Measurements from ENCODE around the gene SNX19.

The SNX19 gene

DNA sequence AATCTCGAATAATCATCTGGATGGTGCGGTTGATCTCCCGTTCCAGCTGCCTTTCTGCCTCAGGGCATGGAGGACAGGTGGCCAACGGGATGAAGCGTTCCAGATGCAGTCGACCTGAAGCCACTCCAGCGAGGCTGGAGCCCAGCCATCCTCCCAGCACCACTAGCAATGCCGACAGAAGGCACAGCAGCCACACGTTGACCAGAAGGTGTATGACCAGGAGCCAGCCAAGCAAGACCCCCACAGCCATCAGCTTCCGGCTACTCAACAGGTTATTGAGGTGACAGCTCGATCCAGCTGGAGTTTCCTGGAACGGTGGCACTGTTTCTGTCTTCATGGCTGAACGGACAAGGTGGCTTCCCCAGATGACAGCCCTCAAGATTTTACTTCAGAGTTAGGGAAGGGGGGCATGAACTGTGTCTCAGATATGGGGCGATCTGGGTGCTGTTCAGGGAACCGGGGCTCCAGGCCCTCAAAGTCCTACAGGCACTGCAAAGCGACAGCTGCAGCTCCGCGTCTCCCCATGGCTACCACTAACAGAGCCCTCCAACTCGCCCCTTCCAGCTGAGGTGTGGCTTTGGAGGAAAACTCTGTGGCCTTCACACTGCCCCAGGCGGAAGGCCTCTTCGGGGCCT, 559 bp downstream of the SNX19 start:
- peak overlapping the region; percentile 88 for H3K4me3 ChIP-seq (ENCODE audit: low read length)
- no peak for DNase-seq (ENCODE audit: low read depth)
- no peak for TF ChIP-seq CTCF (IDR thresholded peaks at IDR 0.05; ENCODE audit: insufficient read depth, low read depth, low read length, missing control alignments)

DNA sequence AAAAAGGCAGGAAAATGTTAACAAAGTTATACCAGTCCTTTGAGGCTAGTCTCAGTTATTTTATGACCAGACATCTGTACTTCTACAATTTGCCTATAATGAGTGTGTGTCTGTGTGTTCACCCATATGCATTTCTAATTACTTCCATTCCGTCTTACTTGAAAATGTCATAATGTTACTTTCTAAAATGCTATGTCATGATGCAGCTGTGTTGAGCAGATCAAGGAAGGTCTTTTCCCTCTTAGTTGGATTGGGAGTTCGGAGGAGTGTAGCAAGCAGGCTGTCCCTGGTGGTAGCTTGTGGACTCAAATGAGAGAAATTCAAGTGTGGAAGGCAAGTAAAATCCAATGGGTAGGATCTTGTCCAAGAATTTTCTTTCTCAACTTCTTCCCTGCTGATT, 3.0 kb downstream of the SNX19 start:
- TF ChIP-seq CTCF (IDR thresholded peaks at IDR 0.05; ENCODE audit: insufficient read depth, low read depth, low read length, missing control alignments) = no peak
- H3K4me3 ChIP-seq (ENCODE audit: low read length) = no peak overlapping the region
- DNase-seq (ENCODE audit: low read depth) = no peak

GRCh38 chr11:130912552-130912951, 3.7 kb downstream of the SNX19 start:
- no peak overlapping the region for H3K4me3 ChIP-seq (ENCODE audit: low read length)
- no peak for TF ChIP-seq CTCF (IDR thresholded peaks at IDR 0.05; ENCODE audit: insufficient read depth, low read depth, low read length, missing control alignments)
- no peak for DNase-seq (ENCODE audit: low read depth)

GRCh38 chr11:130911306-130911705, 5.0 kb downstream of the SNX19 start:
- no peak overlapping the region for H3K4me3 ChIP-seq (ENCODE audit: low read length)
- DNase-seq (ENCODE audit: low read depth) = no peak
- TF ChIP-seq CTCF (IDR thresholded peaks at IDR 0.05; ENCODE audit: insufficient read depth, low read depth, low read length, missing control alignments) = no peak

DNA sequence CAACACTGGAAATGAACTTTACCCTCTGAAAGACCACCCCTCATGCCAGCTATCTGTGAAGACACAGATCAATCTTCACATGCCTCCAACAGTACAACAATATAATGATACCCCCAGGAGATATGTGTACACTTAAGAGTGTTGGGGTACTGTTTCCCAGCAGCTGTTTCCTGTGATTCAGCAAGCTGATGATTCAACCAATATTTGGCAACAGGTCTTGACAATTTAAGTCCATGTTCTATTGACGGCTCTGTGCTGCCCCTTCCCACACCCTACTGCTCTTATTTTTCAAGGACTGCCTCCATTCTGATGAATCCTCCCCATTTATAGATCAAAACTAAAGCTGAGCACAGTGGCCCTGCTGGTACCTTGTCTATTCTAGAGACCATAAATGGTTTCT, 6.6 kb downstream of the SNX19 start:
- DNase-seq (ENCODE audit: low read depth) = peak; percentile 84
- no peak for TF ChIP-seq CTCF (IDR thresholded peaks at IDR 0.05; ENCODE audit: insufficient read depth, low read depth, low read length, missing control alignments)
- H3K4me3 ChIP-seq (ENCODE audit: low read length) = no peak overlapping the region

DNA sequence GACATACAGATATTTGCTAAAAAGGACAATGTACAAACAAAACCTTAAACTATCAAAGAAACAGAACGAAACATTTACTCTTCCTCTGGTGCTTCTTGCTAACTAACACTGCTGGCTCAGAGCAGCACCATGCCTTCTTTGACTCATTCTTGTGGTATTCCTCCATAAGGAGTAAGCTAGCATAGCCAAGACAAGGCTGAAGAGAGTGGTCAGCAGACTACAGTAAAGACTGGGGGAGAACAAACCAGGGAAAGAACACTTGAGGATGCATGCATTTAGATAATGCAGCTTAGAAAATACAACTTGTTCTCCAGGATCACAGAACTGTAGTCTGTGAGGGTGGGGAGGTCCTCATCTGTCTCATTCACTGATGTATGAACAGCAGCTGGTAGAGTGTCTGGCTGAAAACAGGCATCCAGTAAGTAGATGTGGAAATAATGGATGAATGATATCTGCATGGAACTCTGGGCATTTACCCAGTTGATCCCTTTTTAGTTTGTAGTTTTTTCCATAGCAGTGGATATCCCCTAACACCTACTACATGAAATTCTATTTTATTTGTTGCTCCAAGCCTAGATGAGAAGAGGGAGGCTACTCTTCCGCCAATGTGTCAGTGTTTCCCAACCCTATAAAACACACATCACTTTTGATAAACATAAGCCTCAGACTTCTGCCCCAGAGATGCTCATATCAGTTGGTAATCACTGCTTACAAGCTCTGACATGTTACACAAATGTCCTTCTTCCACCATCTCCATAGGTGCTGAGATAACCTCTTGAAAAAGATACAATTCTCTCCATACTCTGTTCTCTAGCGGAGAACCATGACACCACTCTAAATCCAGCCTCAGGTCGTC, 7.3 kb downstream of the SNX19 start:
- peak; percentile 72 for DNase-seq (ENCODE audit: low read depth)
- TF ChIP-seq CTCF (IDR thresholded peaks at IDR 0.05; ENCODE audit: insufficient read depth, low read depth, low read length, missing control alignments) = no peak
- no peak overlapping the region for H3K4me3 ChIP-seq (ENCODE audit: low read length)

Measured in epithelial cell of esophagus (primary cell).